T47D (cell line): ENCODE results near the gene NIPSNAP2.
A peak's percentile ranks its signal among the peaks of the same experiment; 100 is the strongest.

Source experiments
- DNase-seq, 2 experiments: peaks; one replicate each; pipeline versions ENCODE4 v3.0.0 to v3.0.0-alpha.2; 2011 to 2012; ENCODE audit warnings: low read depth in 1 of 2, low spot score in 1 of 2
- JUND ChIP-seq: IDR thresholded peaks from 2 replicates; pipeline ENCODE4 v1.6.1; 2012; ENCODE audit warnings: low read depth
- in situ Hi-C: cut with HindIII; loops from 2 replicates; pipeline ENCODE4 v1.10.0; 2016; ENCODE audit warnings: low sequenced_read_pairs, low pct_unique_long_range_greater_than_20kb

Gene NIPSNAP2

GRCh38 chr7:55963584-55964168 lies 709 bp upstream of the NIPSNAP2 start:
- TF ChIP-seq JUND: no peak
- in situ Hi-C loops: no loop called here
- no peak for DNase-seq

DNA sequence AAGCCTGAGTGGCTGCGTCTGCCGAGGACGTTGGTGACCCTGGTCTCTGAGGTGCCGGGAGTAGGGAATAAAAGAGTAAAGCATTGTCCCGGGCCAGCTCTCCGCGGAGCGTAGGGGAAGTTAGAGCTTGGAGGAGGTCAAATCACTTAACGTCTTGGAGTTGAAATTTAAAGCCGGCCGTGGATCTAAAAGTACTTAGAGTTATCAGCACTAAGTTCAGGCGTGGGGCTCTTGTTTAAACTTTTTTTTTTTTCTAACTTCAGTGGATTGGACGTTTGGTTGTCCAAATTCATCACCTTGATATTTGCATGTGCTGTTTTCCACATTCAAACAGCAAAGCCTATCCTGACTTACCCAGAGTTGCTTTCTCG lies 700 bp downstream of the NIPSNAP2 start:
- in situ Hi-C loops: no loop called here
- DNase-seq: peak in 1 of 2 experiments; percentile 58
- no peak for TF ChIP-seq JUND

DNA sequence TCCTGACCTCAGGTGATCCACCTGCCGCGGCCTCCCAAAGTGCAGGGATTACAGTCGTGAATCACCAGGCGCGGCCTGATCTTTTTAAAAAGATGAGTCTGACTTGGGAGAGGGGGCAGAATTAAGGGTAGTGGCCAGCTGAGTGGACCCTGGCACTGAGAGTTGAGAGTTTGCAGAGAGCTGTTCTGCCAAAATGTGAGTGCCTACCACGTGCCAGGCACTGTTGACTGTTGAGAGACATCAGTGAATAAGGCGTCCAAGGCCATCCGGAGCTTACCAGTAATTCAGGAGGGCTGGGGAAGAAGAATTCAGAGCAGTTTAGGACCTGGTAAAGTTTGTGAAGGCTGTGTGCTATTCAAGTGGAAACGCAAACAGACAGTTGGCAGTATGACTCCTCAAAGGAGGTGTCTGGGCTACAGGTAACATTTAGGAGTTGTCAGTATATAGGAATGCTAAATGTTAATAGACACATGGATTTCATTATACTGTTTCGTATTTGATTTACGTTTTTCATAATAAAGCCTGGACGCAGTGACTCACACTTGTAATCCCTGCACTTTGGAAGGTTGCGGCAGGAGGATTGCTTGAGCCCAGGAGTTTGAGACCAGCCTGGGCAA lies 1.5 kb downstream of the NIPSNAP2 start:
- in situ Hi-C loops: no loop called here
- DNase-seq: peak in 1 of 2 experiments; percentile 79
- TF ChIP-seq JUND: no peak

DNA sequence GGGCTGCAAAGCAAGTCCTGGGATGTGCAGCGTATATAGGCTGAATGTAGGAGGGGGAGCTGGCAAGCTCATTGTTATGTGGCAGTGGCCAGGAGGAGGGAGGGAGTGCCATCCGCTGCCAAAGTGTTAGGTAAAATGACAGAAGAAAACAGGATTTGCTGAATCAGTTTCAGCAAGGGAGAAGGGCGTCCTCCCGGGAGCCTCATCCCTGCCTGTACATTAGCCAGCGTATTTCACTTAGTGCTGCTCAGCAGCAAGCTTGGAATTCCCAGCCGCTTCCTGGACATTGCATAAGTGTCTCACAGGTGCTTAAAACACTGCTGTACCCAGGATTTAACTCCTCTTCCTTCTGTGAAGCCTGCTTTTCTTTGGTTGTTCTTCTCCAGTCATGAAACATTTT lies 2.5 kb downstream of the NIPSNAP2 start:
- in situ Hi-C loops: no loop called here
- DNase-seq: peak in 1 of 2 experiments; percentile 60
- TF ChIP-seq JUND: no peak

DNA sequence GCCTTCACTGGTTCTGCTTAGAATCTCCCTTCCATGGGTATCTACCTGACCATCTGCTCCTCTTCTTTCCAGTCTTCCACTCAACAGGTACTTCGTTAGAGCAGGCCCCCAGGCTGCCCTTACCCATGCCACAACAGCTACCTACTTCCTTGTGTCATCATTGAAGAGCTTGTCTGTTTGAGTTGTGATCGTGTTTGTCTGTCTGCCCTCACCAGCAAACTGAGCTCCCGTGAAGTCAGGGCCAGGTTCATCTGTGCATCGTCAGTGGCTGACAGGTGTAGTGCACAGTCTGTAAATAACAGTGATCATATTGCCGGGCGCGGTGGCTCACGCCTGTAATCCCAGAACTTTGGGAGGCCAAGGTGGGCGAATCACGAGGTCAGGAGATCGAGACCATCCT lies 5.0 kb downstream of the NIPSNAP2 start:
- DNase-seq: peak in 1 of 2 experiments; percentile 78
- no peak for TF ChIP-seq JUND
- in situ Hi-C loops: no loop called here

- peak in 1 of 2 experiments; percentile 23 for DNase-seq
- in situ Hi-C loops: no loop called here
- no peak for TF ChIP-seq JUND
Observed at GRCh38 chr7:55970561-55970960, 6.2 kb downstream of the NIPSNAP2 start.

DNA sequence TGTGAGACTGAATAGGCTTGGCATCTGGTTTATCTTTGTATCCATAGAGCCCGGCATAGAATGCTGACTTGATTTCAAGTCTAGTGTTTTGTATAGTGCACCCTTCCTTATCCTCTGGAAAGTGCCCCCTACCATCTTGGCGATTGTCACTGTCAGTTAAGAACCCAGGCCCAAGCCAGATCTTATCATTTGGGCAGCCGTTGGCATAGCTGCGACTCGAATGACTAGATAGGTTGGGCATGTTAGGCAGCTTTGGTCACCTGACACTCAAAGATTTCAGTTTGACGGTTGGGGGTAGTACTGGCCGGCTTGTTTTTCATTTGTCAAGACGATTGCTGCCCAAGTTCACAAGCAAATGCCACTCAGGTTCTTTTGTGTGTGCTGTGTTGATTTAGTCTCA lies 6.6 kb downstream of the NIPSNAP2 start:
- in situ Hi-C loops: no loop called here
- TF ChIP-seq JUND: no peak
- peak in 1 of 2 experiments; percentile 79 for DNase-seq

DNA sequence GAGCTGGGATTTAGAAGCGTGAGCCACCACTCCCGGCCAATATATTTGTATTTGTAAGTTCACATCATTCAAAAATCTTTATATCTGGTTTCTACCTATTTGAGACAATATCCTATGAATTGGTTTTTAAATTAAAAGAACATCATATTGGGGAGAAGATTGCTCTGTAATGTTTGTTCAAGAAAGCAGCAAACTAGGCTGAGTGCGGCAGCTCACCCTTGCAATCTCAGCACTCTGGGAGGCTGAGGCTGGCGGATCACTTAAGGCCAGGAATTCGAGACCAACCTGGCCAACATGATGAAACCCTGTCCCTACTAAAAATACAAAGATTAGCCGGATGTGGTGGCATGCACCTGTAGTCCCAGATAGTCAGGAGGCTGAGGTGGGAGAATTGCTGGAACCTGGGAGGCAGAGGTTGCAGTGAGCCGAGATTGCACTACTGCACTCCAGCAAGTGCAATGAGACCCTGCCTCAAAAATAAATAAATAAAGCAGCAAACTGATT lies 9.4 kb downstream of the NIPSNAP2 start:
- in situ Hi-C loops: no loop called here
- no peak for DNase-seq
- no peak for TF ChIP-seq JUND

DNA sequence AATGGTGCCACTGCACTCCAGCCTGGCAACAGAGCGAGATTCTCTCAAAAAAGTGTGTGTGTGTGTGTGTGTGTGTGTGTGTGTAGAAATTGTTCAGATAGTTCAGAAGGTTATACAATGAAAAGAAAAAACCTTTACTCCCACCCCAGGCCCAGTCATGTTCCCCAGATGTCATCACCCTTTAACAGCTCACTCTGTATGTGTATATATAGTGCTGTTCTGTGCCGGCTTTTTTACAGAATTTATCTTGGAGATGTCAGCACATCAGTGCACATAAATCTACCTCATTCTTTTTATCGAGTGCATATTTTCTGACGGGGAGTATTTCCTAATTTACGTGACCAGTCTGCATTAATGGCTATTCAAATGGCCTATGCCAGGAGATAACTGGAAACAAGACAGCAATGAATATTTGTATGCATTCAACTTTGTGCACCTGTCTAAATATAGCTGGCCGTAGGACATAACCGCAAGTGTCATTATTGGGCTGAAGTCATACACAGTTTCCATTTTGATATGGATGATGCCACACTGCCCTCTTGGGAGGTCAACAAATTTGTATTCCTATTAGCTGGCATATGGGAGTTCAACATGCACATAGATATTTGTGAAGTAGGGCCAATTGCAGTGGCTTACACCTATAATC lies 11.7 kb downstream of the NIPSNAP2 start:
- DNase-seq: no peak
- in situ Hi-C loops: no loop called here
- TF ChIP-seq JUND: no peak

- in situ Hi-C loops: no loop called here
- DNase-seq: peak in 1 of 2 experiments; percentile 48
- TF ChIP-seq JUND: no peak
Observed at GRCh38 chr7:55977831-55978230, 13.4 kb downstream of the NIPSNAP2 start.

DNA sequence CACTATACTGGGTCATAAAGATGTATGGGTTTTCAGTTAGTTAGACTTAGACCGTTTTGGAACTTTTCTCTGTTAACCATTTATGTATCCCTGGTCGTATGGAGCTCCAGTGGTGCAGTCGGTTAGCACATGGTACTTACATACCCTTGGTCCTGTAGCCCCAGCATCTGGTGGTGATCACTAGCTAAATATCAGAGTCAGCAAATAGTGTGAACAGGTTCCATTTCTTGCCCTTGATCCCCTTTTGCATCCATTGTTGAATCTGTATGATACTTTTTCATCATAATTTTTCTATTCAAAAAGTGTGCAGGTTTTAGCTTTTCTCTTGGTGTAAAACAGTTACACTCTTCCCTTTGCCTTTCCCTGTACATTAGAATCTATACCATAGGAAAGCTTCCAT lies 15.9 kb downstream of the NIPSNAP2 start:
- no peak for DNase-seq
- in situ Hi-C loops: no loop called here
- TF ChIP-seq JUND: no peak

DNA sequence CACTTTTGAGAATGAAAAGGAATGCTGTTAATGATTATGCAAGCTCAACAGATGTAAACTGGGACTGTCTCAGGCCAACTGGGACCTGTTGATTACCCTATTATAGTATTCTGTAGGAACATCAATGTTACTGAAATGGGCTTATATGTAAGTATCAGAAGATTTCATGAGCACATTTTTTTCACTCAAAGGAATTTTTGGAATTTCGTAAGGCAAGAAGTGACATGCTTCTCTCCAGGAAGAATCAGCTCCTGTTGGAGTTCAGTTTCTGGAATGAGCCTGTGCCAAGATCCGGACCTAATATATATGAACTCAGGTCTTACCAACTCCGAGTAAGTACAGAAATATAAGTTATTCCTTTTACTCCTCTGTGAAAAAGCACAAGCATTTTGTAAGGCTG lies 19.2 kb downstream of the NIPSNAP2 start:
- no peak for TF ChIP-seq JUND
- DNase-seq: no peak
- in situ Hi-C loops: no loop called here

GRCh38 chr7:55992346-55992745 lies 28.0 kb downstream of the NIPSNAP2 start:
- in situ Hi-C loops: no loop called here
- DNase-seq: no peak
- TF ChIP-seq JUND: no peak
